ENCODE results near the gene GINS3. TPM values are rescaled to one million over a fixed set of nuclear protein-coding genes. Genes with fewer than 3 reads are reported as not detected.

The GINS3 gene
- total RNA-seq, 1 experiment from 2014 or later = 24.2 TPM

- Histone ChIP-seq H3K36me3 (ENCODE audit: insufficient read depth, low read length) (peaks cover 58% of the 10 kb centered on the region), H2AFZ (ENCODE audit: low read length) (no peak overlapping the region), H4K20me1 (ENCODE audit: insufficient read depth, low read depth, low read length) (peaks cover 33% of the 10 kb centered on the region; the same call in 1 of the 2 replicates), H3K79me2 (ENCODE audit: low read length) (peaks cover 31% of the 10 kb centered on the region), H3K9ac (ENCODE audit: low read length) (no peak overlapping the region), H3K9me3 (ENCODE audit: low read length) (no peaks in the 10 kb centered on the region), H3K4me1 (ENCODE audit: low read length) (peaks cover under 1% of the 10 kb centered on the region; the same call in 1 of the 2 replicates), H3K9me2 (replicated peaks; ENCODE audit: insufficient read depth, low read length) (no peaks in the 10 kb centered on the region), H3K27ac (ENCODE audit: low read length) (no peak overlapping the region), H3K27me3 (ENCODE audit: low read length) (no peaks in the 10 kb centered on the region), H3K4me2 (ENCODE audit: low read depth, low read length, poor library complexity, severe bottlenecking) (no peak overlapping the region), H3K4me3 (ENCODE audit: low read length) (no peak overlapping the region)
- no peak for DNase-seq
These were observed 41.3 kb downstream of the GINS3 start for GRCh38 chr16:58433569-58433951.

GRCh38 chr16:58435779-58436178 is 43.5 kb downstream of the GINS3 start:
- H3K4me1 ChIP-seq (ENCODE audit: low read length) = no peaks in the 10 kb centered on the region
- H3K9me2 ChIP-seq (replicated peaks; ENCODE audit: insufficient read depth, low read length) = no peaks in the 10 kb centered on the region
- peaks cover 18% of the 10 kb centered on the region; the same call in 1 of the 2 replicates for H4K20me1 ChIP-seq (ENCODE audit: insufficient read depth, low read depth, low read length)
- peaks cover 60% of the 10 kb centered on the region for H3K36me3 ChIP-seq (ENCODE audit: insufficient read depth, low read length)
- no peaks in the 10 kb centered on the region for H3K27me3 ChIP-seq (ENCODE audit: low read length)
- no peak overlapping the region for H3K4me2 ChIP-seq (ENCODE audit: low read depth, low read length, poor library complexity, severe bottlenecking)
- H3K27ac ChIP-seq (ENCODE audit: low read length) = no peak overlapping the region
- peaks cover 15% of the 10 kb centered on the region for H3K79me2 ChIP-seq (ENCODE audit: low read length)
- H3K9me3 ChIP-seq (ENCODE audit: low read length) = no peaks in the 10 kb centered on the region
- no peak overlapping the region for H3K9ac ChIP-seq (ENCODE audit: low read length)
- no peak overlapping the region for H3K4me3 ChIP-seq (ENCODE audit: low read length)
- no peak overlapping the region for H2AFZ ChIP-seq (ENCODE audit: low read length)
- DNase-seq = no peak

GRCh38 chr16:58440131-58440530 is 47.9 kb downstream of the GINS3 start:
- Histone ChIP-seq H3K4me3 (ENCODE audit: low read length) (no peak overlapping the region), H4K20me1 (ENCODE audit: insufficient read depth, low read depth, low read length) (no peaks in the 10 kb centered on the region; the same call in 1 of the 2 replicates), H3K36me3 (ENCODE audit: insufficient read depth, low read length) (peaks cover 57% of the 10 kb centered on the region), H3K79me2 (ENCODE audit: low read length) (no peaks in the 10 kb centered on the region), H3K27me3 (ENCODE audit: low read length) (no peaks in the 10 kb centered on the region), H3K9me3 (ENCODE audit: low read length) (no peaks in the 10 kb centered on the region), H3K9me2 (replicated peaks; ENCODE audit: insufficient read depth, low read length) (no peaks in the 10 kb centered on the region), H3K27ac (ENCODE audit: low read length) (no peak overlapping the region), H2AFZ (ENCODE audit: low read length) (no peak overlapping the region), H3K4me2 (ENCODE audit: low read depth, low read length, poor library complexity, severe bottlenecking) (no peak overlapping the region), H3K9ac (ENCODE audit: low read length) (no peak overlapping the region), H3K4me1 (ENCODE audit: low read length) (no peaks in the 10 kb centered on the region)
- no peak for DNase-seq

- Histone ChIP-seq H3K9me3 (ENCODE audit: low read length) (no peaks in the 10 kb centered on the region), H3K4me2 (ENCODE audit: low read depth, low read length, poor library complexity, severe bottlenecking) (no peak overlapping the region), H3K4me1 (ENCODE audit: low read length) (no peaks in the 10 kb centered on the region), H3K9me2 (replicated peaks; ENCODE audit: insufficient read depth, low read length) (no peaks in the 10 kb centered on the region), H4K20me1 (ENCODE audit: insufficient read depth, low read depth, low read length) (no peaks in the 10 kb centered on the region), H3K27ac (ENCODE audit: low read length) (0 out of 2 replicates have a peak overlapping the region, but pooled peaks have one; percentile 2), H3K27me3 (ENCODE audit: low read length) (no peaks in the 10 kb centered on the region), H3K4me3 (ENCODE audit: low read length) (no peak overlapping the region), H3K36me3 (ENCODE audit: insufficient read depth, low read length) (peaks cover 36% of the 10 kb centered on the region), H3K79me2 (ENCODE audit: low read length) (no peaks in the 10 kb centered on the region), H3K9ac (ENCODE audit: low read length) (no peak overlapping the region), H2AFZ (ENCODE audit: low read length) (no peak overlapping the region)
- DNase-seq = no peak
These were observed 50.3 kb downstream of the GINS3 start for GRCh38 chr16:58442547-58442946.

- Histone ChIP-seq H3K27ac (ENCODE audit: low read length) (no peak overlapping the region), H3K36me3 (ENCODE audit: insufficient read depth, low read length) (peaks cover 34% of the 10 kb centered on the region), H3K4me1 (ENCODE audit: low read length) (no peaks in the 10 kb centered on the region), H3K9me3 (ENCODE audit: low read length) (no peaks in the 10 kb centered on the region), H3K4me3 (ENCODE audit: low read length) (no peak overlapping the region), H3K27me3 (ENCODE audit: low read length) (no peaks in the 10 kb centered on the region), H4K20me1 (ENCODE audit: insufficient read depth, low read depth, low read length) (no peaks in the 10 kb centered on the region), H3K9me2 (replicated peaks; ENCODE audit: insufficient read depth, low read length) (no peaks in the 10 kb centered on the region), H3K4me2 (ENCODE audit: low read depth, low read length, poor library complexity, severe bottlenecking) (no peak overlapping the region), H3K79me2 (ENCODE audit: low read length) (no peaks in the 10 kb centered on the region), H3K9ac (ENCODE audit: low read length) (no peak overlapping the region), H2AFZ (ENCODE audit: low read length) (no peak overlapping the region)
- DNase-seq = no peak
These were observed 51.5 kb downstream of the GINS3 start for GRCh38 chr16:58443783-58444182.

GRCh38 chr16:58444265-58444664 is 52.0 kb downstream of the GINS3 start:
- H3K79me2 ChIP-seq (ENCODE audit: low read length) = no peaks in the 10 kb centered on the region
- no peak overlapping the region for H3K4me2 ChIP-seq (ENCODE audit: low read depth, low read length, poor library complexity, severe bottlenecking)
- H3K27me3 ChIP-seq (ENCODE audit: low read length) = no peaks in the 10 kb centered on the region
- no peak overlapping the region for H3K4me3 ChIP-seq (ENCODE audit: low read length)
- DNase-seq = no peak
- no peak overlapping the region for H2AFZ ChIP-seq (ENCODE audit: low read length)
- H4K20me1 ChIP-seq (ENCODE audit: insufficient read depth, low read depth, low read length) = no peaks in the 10 kb centered on the region
- H3K27ac ChIP-seq (ENCODE audit: low read length) = no peak overlapping the region
- no peak overlapping the region for H3K9ac ChIP-seq (ENCODE audit: low read length)
- H3K4me1 ChIP-seq (ENCODE audit: low read length) = no peaks in the 10 kb centered on the region; the same call in 1 of the 2 replicates
- no peaks in the 10 kb centered on the region for H3K9me3 ChIP-seq (ENCODE audit: low read length)
- H3K9me2 ChIP-seq (replicated peaks; ENCODE audit: insufficient read depth, low read length) = no peaks in the 10 kb centered on the region
- peaks cover 32% of the 10 kb centered on the region for H3K36me3 ChIP-seq (ENCODE audit: insufficient read depth, low read length)

GRCh38 chr16:58448890-58449289 is 56.6 kb downstream of the GINS3 start:
- H3K36me3 ChIP-seq (ENCODE audit: insufficient read depth, low read length) = peaks cover 21% of the 10 kb centered on the region
- H3K4me3 ChIP-seq (ENCODE audit: low read length) = no peak overlapping the region
- H3K79me2 ChIP-seq (ENCODE audit: low read length) = no peaks in the 10 kb centered on the region
- H3K27ac ChIP-seq (ENCODE audit: low read length) = no peak overlapping the region
- H3K4me1 ChIP-seq (ENCODE audit: low read length) = peaks cover 22% of the 10 kb centered on the region
- H3K4me2 ChIP-seq (ENCODE audit: low read depth, low read length, poor library complexity, severe bottlenecking) = no peak overlapping the region
- H4K20me1 ChIP-seq (ENCODE audit: insufficient read depth, low read depth, low read length) = peaks cover 6% of the 10 kb centered on the region; the same call in 1 of the 2 replicates
- no peak for DNase-seq
- H3K27me3 ChIP-seq (ENCODE audit: low read length) = no peaks in the 10 kb centered on the region
- H3K9me2 ChIP-seq (replicated peaks; ENCODE audit: insufficient read depth, low read length) = no peaks in the 10 kb centered on the region
- no peak overlapping the region for H2AFZ ChIP-seq (ENCODE audit: low read length)
- no peaks in the 10 kb centered on the region for H3K9me3 ChIP-seq (ENCODE audit: low read length)
- H3K9ac ChIP-seq (ENCODE audit: low read length) = no peak overlapping the region

- no peaks in the 10 kb centered on the region for H3K9me2 ChIP-seq (replicated peaks; ENCODE audit: insufficient read depth, low read length)
- H3K27ac ChIP-seq (ENCODE audit: low read length) = no peak overlapping the region
- H3K27me3 ChIP-seq (ENCODE audit: low read length) = no peaks in the 10 kb centered on the region
- no peak overlapping the region for H3K9ac ChIP-seq (ENCODE audit: low read length)
- DNase-seq = no peak
- H3K4me1 ChIP-seq (ENCODE audit: low read length) = peaks cover 22% of the 10 kb centered on the region
- no peak overlapping the region for H2AFZ ChIP-seq (ENCODE audit: low read length)
- H3K36me3 ChIP-seq (ENCODE audit: insufficient read depth, low read length) = peaks cover 17% of the 10 kb centered on the region
- no peak overlapping the region for H3K4me3 ChIP-seq (ENCODE audit: low read length)
- peaks cover 6% of the 10 kb centered on the region; the same call in 1 of the 2 replicates for H4K20me1 ChIP-seq (ENCODE audit: insufficient read depth, low read depth, low read length)
- H3K4me2 ChIP-seq (ENCODE audit: low read depth, low read length, poor library complexity, severe bottlenecking) = no peak overlapping the region
- H3K9me3 ChIP-seq (ENCODE audit: low read length) = no peaks in the 10 kb centered on the region
- H3K79me2 ChIP-seq (ENCODE audit: low read length) = no peaks in the 10 kb centered on the region
These were observed 57.0 kb downstream of the GINS3 start for GRCh38 chr16:58449306-58449705.

- H3K9me2 ChIP-seq (replicated peaks; ENCODE audit: insufficient read depth, low read length) = no peaks in the 10 kb centered on the region
- H3K36me3 ChIP-seq (ENCODE audit: insufficient read depth, low read length) = peaks cover 14% of the 10 kb centered on the region
- H3K4me3 ChIP-seq (ENCODE audit: low read length) = no peak overlapping the region
- peaks cover 6% of the 10 kb centered on the region; the same call in 1 of the 2 replicates for H4K20me1 ChIP-seq (ENCODE audit: insufficient read depth, low read depth, low read length)
- H3K27me3 ChIP-seq (ENCODE audit: low read length) = no peaks in the 10 kb centered on the region
- no peak overlapping the region for H2AFZ ChIP-seq (ENCODE audit: low read length)
- H3K9me3 ChIP-seq (ENCODE audit: low read length) = no peaks in the 10 kb centered on the region
- DNase-seq = no peak
- H3K27ac ChIP-seq (ENCODE audit: low read length) = no peak overlapping the region
- no peak overlapping the region for H3K4me2 ChIP-seq (ENCODE audit: low read depth, low read length, poor library complexity, severe bottlenecking)
- no peak overlapping the region for H3K9ac ChIP-seq (ENCODE audit: low read length)
- peaks cover 22% of the 10 kb centered on the region for H3K4me1 ChIP-seq (ENCODE audit: low read length)
- H3K79me2 ChIP-seq (ENCODE audit: low read length) = no peaks in the 10 kb centered on the region
These were observed 57.5 kb downstream of the GINS3 start for GRCh38 chr16:58449768-58450167.
